ENCODE measurements around the gene KAZN. TPM values are rescaled to one million over a fixed set of nuclear protein-coding genes. Genes with fewer than 3 reads are reported as not detected.

KAZN gene
- total RNA-seq, 2 experiments from 2014 or later = 0.22 to 0.55 TPM

DNA sequence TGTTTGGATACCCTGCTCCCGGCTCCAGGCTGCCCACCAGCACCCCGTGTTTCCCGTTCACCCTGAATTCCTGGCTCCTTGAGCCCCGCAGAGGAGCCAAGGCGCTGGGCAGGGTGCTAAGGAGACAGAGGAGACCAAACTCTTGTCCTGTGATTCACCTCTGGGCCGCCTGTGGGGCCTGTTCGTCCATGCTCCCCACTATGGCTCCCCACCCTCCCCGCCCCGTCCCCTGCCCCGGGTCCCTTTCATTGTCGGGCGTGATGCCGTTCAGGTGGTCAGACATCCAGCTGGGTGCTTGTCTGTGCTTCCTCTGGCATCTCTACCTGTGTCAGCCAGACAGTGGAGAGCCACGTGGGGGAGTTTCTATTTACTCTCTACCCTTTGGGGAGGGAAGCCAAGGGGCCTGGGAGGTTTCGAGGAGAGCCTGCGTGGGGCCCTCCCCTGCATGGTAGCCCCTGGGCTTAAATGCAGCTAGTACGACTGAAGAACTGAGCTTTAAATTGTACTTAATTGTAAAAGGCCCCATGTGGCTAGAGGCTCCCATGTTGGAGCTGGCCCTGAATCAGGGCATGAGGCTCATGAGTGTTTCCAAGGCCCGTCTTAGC lies 333.7 kb downstream of the KAZN start:
- no peaks in the 10 kb centered on the region for H3K36me3 ChIP-seq (ENCODE audit: insufficient read depth, low read length)
- no peak for DNase-seq
- no peaks in the 10 kb centered on the region for H3K4me1 Mint-ChIP-seq (ENCODE audit: low read depth)
- TF ChIP-seq, protein P1, sequence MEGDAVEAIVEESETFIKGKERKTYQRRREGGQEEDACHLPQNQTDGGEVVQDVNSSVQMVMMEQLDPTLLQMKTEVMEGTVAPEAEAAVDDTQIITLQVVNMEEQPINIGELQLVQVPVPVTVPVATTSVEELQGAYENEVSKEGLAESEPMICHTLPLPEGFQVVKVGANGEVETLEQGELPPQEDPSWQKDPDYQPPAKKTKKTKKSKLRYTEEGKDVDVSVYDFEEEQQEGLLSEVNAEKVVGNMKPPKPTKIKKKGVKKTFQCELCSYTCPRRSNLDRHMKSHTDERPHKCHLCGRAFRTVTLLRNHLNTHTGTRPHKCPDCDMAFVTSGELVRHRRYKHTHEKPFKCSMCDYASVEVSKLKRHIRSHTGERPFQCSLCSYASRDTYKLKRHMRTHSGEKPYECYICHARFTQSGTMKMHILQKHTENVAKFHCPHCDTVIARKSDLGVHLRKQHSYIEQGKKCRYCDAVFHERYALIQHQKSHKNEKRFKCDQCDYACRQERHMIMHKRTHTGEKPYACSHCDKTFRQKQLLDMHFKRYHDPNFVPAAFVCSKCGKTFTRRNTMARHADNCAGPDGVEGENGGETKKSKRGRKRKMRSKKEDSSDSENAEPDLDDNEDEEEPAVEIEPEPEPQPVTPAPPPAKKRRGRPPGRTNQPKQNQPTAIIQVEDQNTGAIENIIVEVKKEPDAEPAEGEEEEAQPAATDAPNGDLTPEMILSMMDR (IDR thresholded peaks at IDR 0.05) = no peak
- peaks cover 15% of the 10 kb centered on the region for H3K27me3 Mint-ChIP-seq
- no peak overlapping the region for H3K4me3 ChIP-seq (ENCODE audit: low read length)
- H3K4me1 ChIP-seq (ENCODE audit: insufficient read depth, low read length) = no peaks in the 10 kb centered on the region
- H3K9me3 Mint-ChIP-seq = no peaks in the 10 kb centered on the region
- POLR2A ChIA-PET = no interaction called here
- no peaks in the 10 kb centered on the region for H3K36me3 Mint-ChIP-seq (ENCODE audit: low read depth)
- peaks cover 4 to 12% of the 10 kb centered on the region in 2 experiments for H3K27me3 ChIP-seq (ENCODE audit: control insufficient read depth in 1 of 2, insufficient read depth in 2 of 2, low read length in 2 of 2)
- peaks cover 0 to 3% of the 10 kb centered on the region in 2 experiments for H3K9me3 ChIP-seq (ENCODE audit: control insufficient read depth in 1 of 2, insufficient read depth in 1 of 2, low read length in 2 of 2)
- CTCF ChIA-PET = no interaction called here
- intact Hi-C loops (cut with DNase I, micrococcal nuclease) = no loop called here
- no peak overlapping the region for H3K27ac ChIP-seq (ENCODE audit: low read depth in 1 of 2, low read length in 2 of 2)
- H3K27ac Mint-ChIP-seq = no peak overlapping the region
- no peak overlapping the region for H3K4me3 Mint-ChIP-seq
- ATAC-seq (ENCODE audit: poor library complexity) = no peak

DNA sequence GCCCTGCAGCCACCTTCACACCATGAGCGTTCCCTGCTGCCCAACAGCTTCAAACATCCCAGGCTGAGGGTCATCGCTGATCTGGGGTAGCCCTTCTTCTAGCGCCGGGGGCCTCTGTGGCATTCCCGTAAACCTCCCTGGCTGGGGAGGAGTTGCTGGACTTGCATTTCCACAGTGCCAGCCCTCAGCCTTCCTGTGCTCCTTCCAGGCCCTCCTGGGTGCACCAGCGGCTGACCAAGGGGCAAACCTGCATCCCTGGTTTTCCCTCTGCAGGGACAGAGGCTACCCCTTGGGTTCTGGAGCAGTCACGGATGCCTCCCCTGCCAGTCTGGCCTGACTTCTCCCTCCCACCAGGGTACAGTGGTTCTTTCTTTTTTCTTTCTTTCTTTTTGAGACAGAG lies 336.4 kb downstream of the KAZN start:
- no peaks in the 10 kb centered on the region for H3K36me3 Mint-ChIP-seq (ENCODE audit: low read depth)
- H3K9me3 Mint-ChIP-seq = no peaks in the 10 kb centered on the region
- no peaks in the 10 kb centered on the region for H3K27me3 Mint-ChIP-seq
- ChIA-PET CTCF (no interaction called here), POLR2A (no interaction called here)
- intact Hi-C loops (cut with DNase I, micrococcal nuclease) = no loop called here
- H3K27ac ChIP-seq (ENCODE audit: low read depth in 1 of 2, low read length in 2 of 2) = no peak overlapping the region
- H3K27me3 ChIP-seq (ENCODE audit: control insufficient read depth in 1 of 2, insufficient read depth in 2 of 2, low read length in 2 of 2) = no peaks in the 10 kb centered on the region
- no peak overlapping the region for H3K4me3 Mint-ChIP-seq
- DNase-seq (no peak), ATAC-seq (ENCODE audit: poor library complexity) (no peak)
- no peaks in the 10 kb centered on the region for H3K4me1 ChIP-seq (ENCODE audit: insufficient read depth, low read length)
- H3K36me3 ChIP-seq (ENCODE audit: insufficient read depth, low read length) = no peaks in the 10 kb centered on the region
- peaks cover 0 to 3% of the 10 kb centered on the region in 2 experiments for H3K9me3 ChIP-seq (ENCODE audit: control insufficient read depth in 1 of 2, insufficient read depth in 1 of 2, low read length in 2 of 2)
- no peak overlapping the region for H3K4me3 ChIP-seq (ENCODE audit: low read length)
- TF ChIP-seq, protein P1 (IDR thresholded peaks at IDR 0.05) = no peak
- H3K4me1 Mint-ChIP-seq (ENCODE audit: low read depth) = no peaks in the 10 kb centered on the region
- H3K27ac Mint-ChIP-seq = no peak overlapping the region

GRCh38 chr1:14936815-14937214 lies 338.3 kb downstream of the KAZN start:
- TF ChIP-seq, protein P1 (IDR thresholded peaks at IDR 0.05) = no peak

More at GRCh38 chr1:14936815-14937214, 338.3 kb downstream of the KAZN start:
- Mint-ChIP-seq H3K27ac (no peak overlapping the region), H3K9me3 (no peaks in the 10 kb centered on the region), H3K36me3 (ENCODE audit: low read depth) (no peaks in the 10 kb centered on the region), H3K4me1 (ENCODE audit: low read depth) (no peaks in the 10 kb centered on the region), H3K4me3 (no peak overlapping the region), H3K27me3 (no peaks in the 10 kb centered on the region)
- H3K36me3 ChIP-seq (ENCODE audit: insufficient read depth, low read length) = no peaks in the 10 kb centered on the region
- H3K4me3 ChIP-seq (ENCODE audit: low read length) = no peak overlapping the region
- ChIA-PET CTCF (no interaction called here), POLR2A (no interaction called here)
- ATAC-seq (ENCODE audit: poor library complexity) (no peak), DNase-seq (no peak)
- intact Hi-C loops (cut with DNase I, micrococcal nuclease) = no loop called here
- no peaks in the 10 kb centered on the region for H3K27me3 ChIP-seq (ENCODE audit: control insufficient read depth in 1 of 2, insufficient read depth in 2 of 2, low read length in 2 of 2)
- H3K9me3 ChIP-seq (ENCODE audit: control insufficient read depth in 1 of 2, insufficient read depth in 1 of 2, low read length in 2 of 2) = no peaks in the 10 kb centered on the region
- no peaks in the 10 kb centered on the region for H3K4me1 ChIP-seq (ENCODE audit: insufficient read depth, low read length)
- no peak overlapping the region for H3K27ac ChIP-seq (ENCODE audit: low read depth in 1 of 2, low read length in 2 of 2)

Data from CD4-positive, alpha-beta T cell (primary cell).